Muscle layer of duodenum (tissue), 2 donors: ENCODE results near the gene CLSTN2.

Experiments used
- H3K27ac ChIP-seq: one replicate; pipeline ENCODE4 v1.7.0; 2013; ENCODE audit warnings: mild to moderate bottlenecking, low read length
- H3K27me3 ChIP-seq: one replicate; pipeline ENCODE4 v1.7.0; 2013; ENCODE audit warnings: low read depth, mild to moderate bottlenecking, control low read depth, low read length
- H3K36me3 ChIP-seq, 2 donors: one replicate each; pipeline ENCODE4 v1.7.0; 2013; ENCODE audit warnings: low read length in 2 of 2, control low read depth in 1 of 2, mild to moderate bottlenecking in 1 of 2; ENCODE audit not compliant: insufficient read depth in 2 of 2, control insufficient read depth in 1 of 2
- H3K4me1 ChIP-seq, 2 donors: one replicate each; pipeline ENCODE4 v1.7.0; 2013; ENCODE audit warnings: low read length in 2 of 2, mild to moderate bottlenecking in 2 of 2, control low read depth in 1 of 2, moderate library complexity in 1 of 2; ENCODE audit not compliant: insufficient read depth in 2 of 2, control insufficient read depth in 1 of 2
- H3K4me3 ChIP-seq, 2 donors: one replicate each; pipeline ENCODE4 v1.7.0; 2013; ENCODE audit warnings: low read length in 2 of 2, low read depth in 1 of 2, mild to moderate bottlenecking in 1 of 2
- H3K9me3 ChIP-seq, 2 donors: one replicate each; pipeline ENCODE4 v1.7.0; 2013; ENCODE audit warnings: low read length in 2 of 2, control low read depth in 1 of 2, mild to moderate bottlenecking in 1 of 2; ENCODE audit not compliant: control insufficient read depth in 1 of 2
- donor health status: healthy.

CLSTN2 gene

GRCh38 chr3:140276703-140277102 is 341.7 kb downstream of the CLSTN2 start:
- no peak overlapping the region for H3K4me3 ChIP-seq
- no peaks in the 10 kb centered on the region for H3K9me3 ChIP-seq
- H3K27ac ChIP-seq = no peak overlapping the region

GRCh38 chr3:140277886-140278285 is 342.9 kb downstream of the CLSTN2 start:
- Histone ChIP-seq H3K27ac (no peak overlapping the region), H3K27me3 (no peaks in the 10 kb centered on the region), H3K9me3 (no peaks in the 10 kb centered on the region), H3K36me3 (no peaks in the 10 kb centered on the region), H3K4me1 (no peaks in the 10 kb centered on the region), H3K4me3 (no peak overlapping the region)

More at GRCh38 chr3:140276703-140277102, 341.7 kb downstream of the CLSTN2 start:
- H3K36me3 ChIP-seq = no peaks in the 10 kb centered on the region
- H3K27me3 ChIP-seq = no peaks in the 10 kb centered on the region
- H3K4me1 ChIP-seq = no peaks in the 10 kb centered on the region

GRCh38 chr3:140284372-140284771 is 349.4 kb downstream of the CLSTN2 start:
- H3K36me3 ChIP-seq = no peaks in the 10 kb centered on the region
- no peaks in the 10 kb centered on the region for H3K4me1 ChIP-seq
- H3K27ac ChIP-seq = no peak overlapping the region
- no peak overlapping the region for H3K4me3 ChIP-seq
- no peaks in the 10 kb centered on the region for H3K9me3 ChIP-seq
- no peaks in the 10 kb centered on the region for H3K27me3 ChIP-seq

- H3K4me1 ChIP-seq = no peaks in the 10 kb centered on the region
- no peaks in the 10 kb centered on the region for H3K9me3 ChIP-seq
- no peak overlapping the region for H3K4me3 ChIP-seq
- no peaks in the 10 kb centered on the region for H3K36me3 ChIP-seq
- H3K27me3 ChIP-seq = no peaks in the 10 kb centered on the region
- no peak overlapping the region for H3K27ac ChIP-seq
Observed at GRCh38 chr3:140285380-140285779, 350.4 kb downstream of the CLSTN2 start.

- H3K27ac ChIP-seq = no peak overlapping the region
- H3K27me3 ChIP-seq = no peaks in the 10 kb centered on the region
- no peaks in the 10 kb centered on the region for H3K9me3 ChIP-seq
- no peaks in the 10 kb centered on the region for H3K4me1 ChIP-seq
- no peak overlapping the region for H3K4me3 ChIP-seq
- H3K36me3 ChIP-seq = peaks cover 0 to 4% of the 10 kb centered on the region in 2 donors
Observed at GRCh38 chr3:140288595-140288994, 353.6 kb downstream of the CLSTN2 start.

GRCh38 chr3:140290105-140290504 is 355.1 kb downstream of the CLSTN2 start:
- no peaks in the 10 kb centered on the region for H3K4me1 ChIP-seq
- no peak overlapping the region for H3K4me3 ChIP-seq
- no peaks in the 10 kb centered on the region for H3K27me3 ChIP-seq
- H3K36me3 ChIP-seq = peaks cover 0 to 4% of the 10 kb centered on the region in 2 donors
- no peak overlapping the region for H3K27ac ChIP-seq
- H3K9me3 ChIP-seq = no peaks in the 10 kb centered on the region

GRCh38 chr3:140292170-140292569 is 357.2 kb downstream of the CLSTN2 start:
- Histone ChIP-seq H3K4me3 (no peak overlapping the region), H3K4me1 (no peaks in the 10 kb centered on the region), H3K27me3 (no peaks in the 10 kb centered on the region), H3K9me3 (no peaks in the 10 kb centered on the region), H3K36me3 (peaks cover 0 to 4% of the 10 kb centered on the region in 2 donors), H3K27ac (no peak overlapping the region)

GRCh38 chr3:140292684-140293083 is 357.7 kb downstream of the CLSTN2 start:
- Histone ChIP-seq H3K9me3 (no peaks in the 10 kb centered on the region), H3K36me3 (peaks cover 0 to 4% of the 10 kb centered on the region in 2 donors), H3K4me3 (no peak overlapping the region), H3K27ac (no peak overlapping the region), H3K27me3 (no peaks in the 10 kb centered on the region), H3K4me1 (no peaks in the 10 kb centered on the region)

- no peaks in the 10 kb centered on the region for H3K9me3 ChIP-seq
- no peaks in the 10 kb centered on the region for H3K27me3 ChIP-seq
- no peak overlapping the region for H3K27ac ChIP-seq
- no peaks in the 10 kb centered on the region for H3K4me1 ChIP-seq
- H3K36me3 ChIP-seq = peaks cover 0 to 4% of the 10 kb centered on the region in 2 donors
- H3K4me3 ChIP-seq = no peak overlapping the region
Observed at GRCh38 chr3:140294058-140294457, 359.1 kb downstream of the CLSTN2 start.

- Histone ChIP-seq H3K4me1 (no peaks in the 10 kb centered on the region), H3K27ac (no peak overlapping the region), H3K4me3 (no peak overlapping the region), H3K36me3 (peaks cover 0 to 4% of the 10 kb centered on the region in 2 donors), H3K27me3 (no peaks in the 10 kb centered on the region), H3K9me3 (no peaks in the 10 kb centered on the region)
Observed at GRCh38 chr3:140296796-140297352, 361.9 kb downstream of the CLSTN2 start.

- Histone ChIP-seq H3K9me3 (no peaks in the 10 kb centered on the region), H3K4me3 (no peak overlapping the region), H3K4me1 (no peaks in the 10 kb centered on the region), H3K36me3 (no peaks in the 10 kb centered on the region), H3K27me3 (no peaks in the 10 kb centered on the region), H3K27ac (no peak overlapping the region)
Observed at GRCh38 chr3:140298043-140298442, 363.1 kb downstream of the CLSTN2 start.

GRCh38 chr3:140298569-140299070 is 363.6 kb downstream of the CLSTN2 start:
- no peak overlapping the region for H3K4me3 ChIP-seq

More at GRCh38 chr3:140298569-140299070, 363.6 kb downstream of the CLSTN2 start:
- Histone ChIP-seq H3K27ac (no peak overlapping the region), H3K27me3 (no peaks in the 10 kb centered on the region), H3K36me3 (no peaks in the 10 kb centered on the region), H3K9me3 (no peaks in the 10 kb centered on the region), H3K4me1 (no peaks in the 10 kb centered on the region)
